Caco-2 (cell line): Measurements from ENCODE around the gene SERINC5. TPM values are rescaled to one million over a fixed set of nuclear protein-coding genes. Genes with fewer than 3 reads are reported as not detected.
A peak's percentile ranks its signal among the peaks of the same experiment; 100 is the strongest.

ENCODE experiments used
- BruUV-seq: library from RNA; stranded (reverse); fragments of 400-500 nt; replicated peaks from 2 replicates; lab custom pipeline; 2021; lab: Mats Ljungman, UMichigan
- CTCF ChIA-PET: fragments of 300-600 bp; sonication (Branson Sonifier 250); formaldehyde crosslinking; loops from one replicate; lab custom pipeline; 2022; ENCODE audit warnings: antibody characterized with exemption; lab: Charles Lee
- POLR2A ChIA-PET: fragments of 300-600 bp; sonication (Branson Sonifier 250); formaldehyde crosslinking; loops from one replicate; lab custom pipeline; 2022; ENCODE audit warnings: antibody characterized with exemption; lab: Charles Lee
- DNase-seq, 2 experiments: peaks; one replicate each; pipeline versions ENCODE4 v3.0.0 to v3.0.0-alpha.2; 2020 to 2022
- H3K27me3 ChIP-seq: replicated peaks from 2 replicates; pipeline ENCODE4 v1.6.0; 2011; ENCODE audit warnings: low read length; ENCODE audit not compliant: control insufficient read depth, insufficient read depth
- H3K36me3 ChIP-seq: 2 replicates; pipeline ENCODE4 v1.5.1; 2011; ENCODE audit warnings: low read length; ENCODE audit not compliant: control insufficient read depth, insufficient read depth
- H3K4me1 ChIP-seq: fragments of 250-450 bp; sonication (Bioruptor Pico); 2 replicates; pipeline ENCODE4 v1.5.1; 2020; ENCODE audit warnings: mild to moderate bottlenecking
- H3K4me3 ChIP-seq: 2 replicates; pipeline ENCODE4 v1.5.1; 2011; ENCODE audit warnings: low read depth, mild to moderate bottlenecking, control low read depth, low read length
- H3K9me3 ChIP-seq: fragments of 250-450 bp; sonication (Bioruptor Pico); 2 replicates; pipeline ENCODE4 v1.5.1; 2020; ENCODE audit warnings: mild to moderate bottlenecking, moderate library complexity
- H3K27ac Mint-ChIP-seq: one replicate; pipeline ENCODE4 v1.8.0; 2022; ENCODE audit warnings: mixed read lengths; ENCODE audit not compliant: unreplicated experiment
- H3K27me3 Mint-ChIP-seq: one replicate; pipeline ENCODE4 v1.8.0; 2022; ENCODE audit warnings: mixed read lengths; ENCODE audit not compliant: insufficient read depth, unreplicated experiment
- H3K36me3 Mint-ChIP-seq: one replicate; pipeline ENCODE4 v1.8.0; 2022; ENCODE audit warnings: mild to moderate bottlenecking, mixed read lengths; ENCODE audit not compliant: insufficient read depth, unreplicated experiment
- H3K4me1 Mint-ChIP-seq: one replicate; pipeline ENCODE4 v1.8.0; 2022; ENCODE audit warnings: low read depth, mixed read lengths; ENCODE audit not compliant: unreplicated experiment
- H3K4me3 Mint-ChIP-seq: one replicate; pipeline ENCODE4 v1.8.0; 2022; ENCODE audit warnings: mild to moderate bottlenecking, moderate library complexity, mixed read lengths; ENCODE audit not compliant: unreplicated experiment
- H3K9me3 Mint-ChIP-seq: one replicate; pipeline ENCODE4 v1.8.0; 2022; ENCODE audit warnings: mixed read lengths; ENCODE audit not compliant: unreplicated experiment
- intact Hi-C: fragments of 100-400 bp; cut with micrococcal nuclease; formaldehyde crosslinking; loops from one replicate; pipeline ENCODE4 v1.10.0; 2022; ENCODE audit not compliant: unreplicated experiment
- total RNA-seq: library from RNA; stranded (reverse); gene quantifications from 2 replicates; pipeline ENCODE4 v1.2.3, GENCODE V29; 2022
- TF ChIP-seq, protein P1 (sequence below), 2 experiments: fragments of 200-600 bp in 1 of 2; IDR thresholded peaks; 1 replicate in 1 of 2; 2 replicates in 1 of 2; pipeline versions ENCODE4 v1.5.1 to v1.8.0; 2011 to 2022; ENCODE audit warnings: antibody characterized with exemption in 1 of 2, control low read depth in 1 of 2, inconsistent platforms in 1 of 2, low read depth in 1 of 2, low read length in 1 of 2, mild to moderate bottlenecking in 1 of 2, moderate library complexity in 1 of 2; ENCODE audit not compliant: insufficient read depth in 1 of 2, severe bottlenecking in 1 of 2, unreplicated experiment in 1 of 2

Gene SERINC5
- total RNA-seq, 1 experiment from 2014 or later, result 225 TPM

DNA sequence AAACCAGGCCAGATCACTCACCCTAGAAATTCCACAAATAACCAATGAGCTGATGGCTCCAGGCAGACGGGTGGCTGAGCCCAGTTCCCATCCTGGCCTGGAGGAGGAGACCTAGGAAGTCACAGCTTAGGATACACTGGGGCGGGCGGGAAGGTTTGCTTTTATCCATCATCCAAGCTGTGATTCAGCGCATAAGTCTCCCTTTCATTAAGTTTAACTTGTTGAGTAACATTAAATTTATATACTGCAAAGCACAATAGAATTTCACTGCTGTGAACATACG, 165.0 kb downstream of the SERINC5 start:
- Mint-ChIP-seq H3K27ac (no peak overlapping the region), H3K36me3 (peaks cover 15% of the 10 kb centered on the region), H3K27me3 (no peaks in the 10 kb centered on the region), H3K4me3 (no peak overlapping the region), H3K4me1 (peaks cover 20% of the 10 kb centered on the region), H3K9me3 (peaks cover 9% of the 10 kb centered on the region)
- ChIA-PET CTCF (interaction anchor here (1.4 to 1.8 kb wide), 2 partner anchors 115 to 216 kb away, joined by 4 to 26 read pairs; no protein-coding TSS in a partner anchor), POLR2A (no interaction called here)
- Histone ChIP-seq H3K4me3 (no peak overlapping the region), H3K27me3 (no peaks in the 10 kb centered on the region), H3K36me3 (no peaks in the 10 kb centered on the region), H3K4me1 (peaks cover 41% of the 10 kb centered on the region), H3K9me3 (no peaks in the 10 kb centered on the region)
- no TSS peak for BruUV-seq
- DNase-seq, result no peak
- intact Hi-C loops, result loop anchor here (1.0 to 5.0 kb wide), 4 partner anchors 166 to 581 kb away; partner anchors contain the start of genes SERINC5 and ZFYVE16
- TF ChIP-seq, protein P1, sequence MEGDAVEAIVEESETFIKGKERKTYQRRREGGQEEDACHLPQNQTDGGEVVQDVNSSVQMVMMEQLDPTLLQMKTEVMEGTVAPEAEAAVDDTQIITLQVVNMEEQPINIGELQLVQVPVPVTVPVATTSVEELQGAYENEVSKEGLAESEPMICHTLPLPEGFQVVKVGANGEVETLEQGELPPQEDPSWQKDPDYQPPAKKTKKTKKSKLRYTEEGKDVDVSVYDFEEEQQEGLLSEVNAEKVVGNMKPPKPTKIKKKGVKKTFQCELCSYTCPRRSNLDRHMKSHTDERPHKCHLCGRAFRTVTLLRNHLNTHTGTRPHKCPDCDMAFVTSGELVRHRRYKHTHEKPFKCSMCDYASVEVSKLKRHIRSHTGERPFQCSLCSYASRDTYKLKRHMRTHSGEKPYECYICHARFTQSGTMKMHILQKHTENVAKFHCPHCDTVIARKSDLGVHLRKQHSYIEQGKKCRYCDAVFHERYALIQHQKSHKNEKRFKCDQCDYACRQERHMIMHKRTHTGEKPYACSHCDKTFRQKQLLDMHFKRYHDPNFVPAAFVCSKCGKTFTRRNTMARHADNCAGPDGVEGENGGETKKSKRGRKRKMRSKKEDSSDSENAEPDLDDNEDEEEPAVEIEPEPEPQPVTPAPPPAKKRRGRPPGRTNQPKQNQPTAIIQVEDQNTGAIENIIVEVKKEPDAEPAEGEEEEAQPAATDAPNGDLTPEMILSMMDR (IDR thresholded peaks at IDR 0.05; ENCODE audit: insufficient read depth in 1 of 2, low read depth in 1 of 2, low read length in 1 of 2, severe bottlenecking in 1 of 2, unreplicated experiment in 1 of 2), result no peak

DNA sequence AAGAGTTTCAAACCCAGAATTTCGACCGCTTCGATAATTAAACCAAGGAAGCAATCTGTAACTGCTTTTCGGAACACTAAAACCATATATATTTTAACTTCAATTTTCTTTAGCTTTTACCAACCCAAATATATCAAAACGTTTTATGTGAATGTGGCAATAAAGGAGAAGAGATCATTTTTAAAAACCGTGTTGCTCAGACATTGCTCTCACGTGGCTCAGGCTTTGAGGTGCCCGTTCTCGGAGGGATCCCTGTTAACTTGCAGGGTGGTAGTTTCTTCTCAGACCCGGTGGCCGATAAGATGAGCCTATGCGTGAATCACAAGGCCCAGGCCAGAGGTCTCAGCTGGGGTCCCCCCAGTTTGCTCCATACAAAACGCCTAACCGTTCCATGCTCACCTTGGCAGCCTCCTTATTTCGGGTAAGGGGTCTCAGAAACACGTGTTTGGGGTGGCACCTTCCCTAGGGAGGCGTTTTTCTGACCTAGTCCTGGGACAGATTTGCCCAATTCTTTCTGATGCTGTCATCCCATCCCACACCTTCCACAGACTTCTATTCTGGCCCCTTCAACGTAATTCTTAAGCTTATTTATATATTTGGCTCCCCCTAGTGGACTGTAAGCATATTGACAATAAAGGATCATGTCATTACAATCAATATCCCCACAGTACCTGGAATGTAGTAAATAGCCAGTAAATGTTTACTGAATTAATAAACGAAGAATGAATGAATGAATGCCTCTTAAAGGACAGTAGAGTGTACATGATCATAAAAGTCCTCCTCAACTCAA, 172.6 kb downstream of the SERINC5 start:
- TF ChIP-seq, protein P1 (IDR thresholded peaks at IDR 0.05; ENCODE audit: insufficient read depth in 1 of 2, low read depth in 1 of 2, low read length in 1 of 2, severe bottlenecking in 1 of 2, unreplicated experiment in 1 of 2), result peak; percentile 62 to 68
- Mint-ChIP-seq H3K4me1 (no peaks in the 10 kb centered on the region), H3K9me3 (no peaks in the 10 kb centered on the region), H3K27ac (no peak overlapping the region), H3K27me3 (no peaks in the 10 kb centered on the region), H3K36me3 (no peaks in the 10 kb centered on the region), H3K4me3 (no peak overlapping the region)
- H3K9me3 ChIP-seq, result no peaks in the 10 kb centered on the region
- H3K36me3 ChIP-seq, result no peaks in the 10 kb centered on the region
- H3K4me3 ChIP-seq, result no peak overlapping the region
- no peaks in the 10 kb centered on the region for H3K27me3 ChIP-seq
- intact Hi-C loops, result loop anchor here (1.0 to 2.0 kb wide), 3 partner anchors 158 to 380 kb away; no protein-coding TSS in a partner anchor
- ChIA-PET POLR2A (interaction anchor here (0.6 kb wide), 1 partner anchor 100 kb away, joined by 11 read pairs; no protein-coding TSS in a partner anchor), CTCF (interaction anchor here (0.6 to 1.9 kb wide), 17 partner anchors 9 to 986 kb away, joined by 3 to 22 read pairs (median 3); partner anchors contain the start of gene SERINC5)
- H3K4me1 ChIP-seq, result no peaks in the 10 kb centered on the region
- DNase-seq, result peak in 1 of 2 experiments; percentile 28
- no TSS peak for BruUV-seq

GRCh38 chr5:80082731-80083100, 173.1 kb downstream of the SERINC5 start:
- H3K9me3 Mint-ChIP-seq, result no peaks in the 10 kb centered on the region
- H3K4me1 Mint-ChIP-seq, result no peaks in the 10 kb centered on the region
- ChIA-PET POLR2A (no interaction called here), CTCF (interaction anchor here (1.9 kb wide), 1 partner anchor 36 kb away, joined by 12 read pairs; no protein-coding TSS in a partner anchor)
- no peaks in the 10 kb centered on the region for H3K4me1 ChIP-seq
- TF ChIP-seq, protein P1 (IDR thresholded peaks at IDR 0.05; ENCODE audit: insufficient read depth in 1 of 2, low read depth in 1 of 2, low read length in 1 of 2, severe bottlenecking in 1 of 2, unreplicated experiment in 1 of 2), result peak; percentile 60 to 85
- no TSS peak for BruUV-seq
- no peaks in the 10 kb centered on the region for H3K27me3 Mint-ChIP-seq
- H3K27ac Mint-ChIP-seq, result no peak overlapping the region
- intact Hi-C loops, result loop anchor here (1.0 to 2.0 kb wide), 3 partner anchors 157 to 379 kb away; no protein-coding TSS in a partner anchor
- H3K27me3 ChIP-seq, result no peaks in the 10 kb centered on the region
- H3K4me3 ChIP-seq, result no peak overlapping the region
- no peak overlapping the region for H3K4me3 Mint-ChIP-seq
- peak in 1 of 2 experiments; percentile 41 for DNase-seq
- H3K36me3 ChIP-seq, result no peaks in the 10 kb centered on the region
- no peaks in the 10 kb centered on the region for H3K36me3 Mint-ChIP-seq
- no peaks in the 10 kb centered on the region for H3K9me3 ChIP-seq
